H1 (cell line): ENCODE results near the gene KCNK3.

Source experiments
- CTCF ChIP-seq, 3 experiments: IDR thresholded peaks; 1 replicate in 2 of 3; 2 replicates in 1 of 3; pipeline versions ENCODE4 v1.5.1 to v1.6.1; 2011; ENCODE audit warnings: low read length in 3 of 3, mild to moderate bottlenecking in 3 of 3, inconsistent platforms in 2 of 3, low read depth in 1 of 3, moderate library complexity in 1 of 3; ENCODE audit not compliant: insufficient read depth in 1 of 3; ENCODE audit errors: control extremely low read depth in 1 of 3
- RBBP5 ChIP-seq: IDR thresholded peaks from 2 replicates; pipeline ENCODE4 v1.7.1; 2012; ENCODE audit warnings: low read depth, mild to moderate bottlenecking, inconsistent platforms, low read length, moderate library complexity, borderline replicate concordance

DNA sequence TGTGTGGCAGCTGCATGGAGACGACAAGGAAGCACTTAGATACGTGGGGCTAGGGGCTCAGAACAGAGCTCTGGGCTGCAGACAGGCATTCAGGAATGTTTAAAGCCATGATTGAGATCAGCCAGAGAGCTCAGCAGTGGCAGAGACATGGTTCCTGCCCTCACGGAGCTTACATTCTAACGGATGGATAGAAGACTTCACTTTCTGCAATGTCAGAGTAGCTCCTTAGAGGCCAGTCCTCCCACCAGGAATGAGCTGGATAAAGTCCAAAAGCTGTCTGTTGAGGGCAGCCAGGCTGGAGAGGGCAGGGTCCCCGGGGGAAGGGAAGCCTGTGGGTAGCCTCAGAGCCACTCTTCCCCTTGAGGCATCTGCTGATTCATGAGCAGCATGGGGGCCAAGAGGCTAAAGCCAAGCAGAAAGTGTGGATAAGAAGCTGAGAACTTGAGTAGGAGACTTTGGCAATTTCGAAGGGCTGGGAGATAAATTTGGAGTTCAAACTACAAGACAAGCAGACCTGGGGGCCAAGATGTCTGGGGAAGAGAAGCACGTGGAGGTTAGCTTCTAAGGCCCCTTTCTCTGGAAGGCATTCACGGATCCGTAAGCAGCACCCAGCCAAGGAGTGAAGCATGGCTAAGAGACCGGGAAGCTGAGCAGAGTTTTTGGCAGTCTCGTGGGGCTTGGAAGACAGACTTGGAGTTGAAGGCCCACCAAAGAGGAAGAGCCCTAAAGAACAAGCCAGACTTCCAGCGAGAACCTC lies 41.6 kb upstream of the KCNK3 start:
- TF ChIP-seq CTCF (IDR thresholded peaks at IDR 0.05; ENCODE audit: control extremely low read depth in 1 of 3, insufficient read depth in 1 of 3, low read depth in 1 of 3, low read length in 3 of 3) = no peak
- TF ChIP-seq RBBP5 = no peak
